B cell (primary cell): ENCODE data around the gene BTN3A1.

Source experiments
- CTCF ChIP-seq: fragments of 200-600 bp; IDR thresholded peaks from one replicate; pipeline ENCODE4 v1.8.0; 2022; ENCODE audit warnings: antibody characterized with exemption, mild to moderate bottlenecking
- EZH2 ChIP-seq: IDR thresholded peaks from 2 replicates; pipeline ENCODE4 v1.6.1; 2012; ENCODE audit warnings: borderline replicate concordance, low read depth, mild to moderate bottlenecking, moderate library complexity, low read length; ENCODE audit not compliant: insufficient read depth, poor library complexity, severe bottlenecking

- TF ChIP-seq CTCF: no peak
- no peak for TF ChIP-seq EZH2
Measured at GRCh38 chr6:26398555-26398954, 3.5 kb upstream of the BTN3A1 start.
